ENCODE measurements around the gene CACNA1F. TPM values are rescaled to one million over a fixed set of nuclear protein-coding genes. Genes with fewer than 3 reads are reported as not detected.

CACNA1F gene
- total and polyA plus RNA-seq, 9 of the 15 experiments (the other 6 are each of a cell fraction or from before 2014, with no cell fraction given) = under 0.01 to 0.41 (median 0.03) TPM; not detected in 3

GRCh38 chrX:49212209-49212608 lies 20.9 kb downstream of the CACNA1F start (continued):
- TF ChIP-seq AFF1 (IDR thresholded peaks at IDR 0.05; ENCODE audit: low read depth in 1 of 2, partially characterized antibody in 2 of 2) (peak in 1 of 2 experiments; percentile 94), PTRF (tag; IDR thresholded peaks at IDR 0.05) (no peak)

- Histone ChIP-seq H3K9me3 (replicated peaks; ENCODE audit: control insufficient read depth, insufficient read depth, low read depth, low read length) (no peaks in the 10 kb centered on the region), H3K9me1 (ENCODE audit: control insufficient read depth, insufficient read depth, low read length) (no peaks in the 10 kb centered on the region), H3K27me3 (ENCODE audit: control insufficient read depth in 2 of 2, insufficient read depth in 2 of 2, low read length in 2 of 2) (peaks cover 0 to 6% of the 10 kb centered on the region in 2 experiments; a peak in 1 of 5 replicates), H3K27ac (ENCODE audit: extremely low read depth, low read depth, low read length) (no peak overlapping the region), H3K36me3 (ENCODE audit: control insufficient read depth, insufficient read depth, low read length) (no peaks in the 10 kb centered on the region), H3K4me2 (ENCODE audit: insufficient read depth, low read length) (no peak overlapping the region), H3K4me1 (replicated peaks in 1 of 2; ENCODE audit: control insufficient read depth in 2 of 2, insufficient read depth in 2 of 2, low read length in 2 of 2) (peaks cover 0 to 7% of the 10 kb centered on the region in 2 experiments; a peak in 3 of 5 replicates), H4K20me1 (replicated peaks; ENCODE audit: control insufficient read depth, insufficient read depth, low read length) (no peaks in the 10 kb centered on the region), H2AFZ (ENCODE audit: low read depth, low read length) (no peak overlapping the region), H3K79me2 (ENCODE audit: control insufficient read depth, insufficient read depth, low read length) (no peaks in the 10 kb centered on the region), H3K4me3 (no peak overlapping the region), H3K9ac (ENCODE audit: insufficient read depth in 1 of 2, low read depth in 2 of 2, low read length in 2 of 2) (no peak overlapping the region)
- intact Hi-C loops (cut with micrococcal nuclease) (no loop called here), in situ Hi-C loops (cut with MboI) (no loop called here)
- WGBS (ENCODE audit: insufficient coverage, low coverage, missing lambda C conversion rate) = 11% methylated on average over 7 of the region's 9 CpGs
- ChIA-PET POLR2A (no interaction called here), CTCF (ENCODE audit: low intra/inter-chr PET ratio) (no interaction called here)
- no TSS peak for BruUV-seq (replicated peaks)
- FAIRE-seq (no peak), ATAC-seq (no peak), DNase-seq (ENCODE audit: extremely low read depth in 1 of 4, low spot score in 3 of 4) (no peak)
- no peak for TF ChIP-seq BRD4 (IDR thresholded peaks at IDR 0.05)
Measured at GRCh38 chrX:49211074-49211473, 22.1 kb downstream of the CACNA1F start.
